Neural progenitor cell (in vitro differentiated cells): ENCODE results near the gene SRXN1. TPM values are rescaled to one million over a fixed set of nuclear protein-coding genes. Genes with fewer than 3 reads are reported as not detected.

ENCODE experiments used
- DNase-seq: peaks from one replicate; pipeline ENCODE4 v3.0.0-alpha.2; 2016; ENCODE audit warnings: low spot score
- H2AFZ ChIP-seq: fragments of 200-600 bp; sonication (generic); replicated peaks from 2 replicates; pipeline ENCODE4 v1.6.1; 2016; ENCODE audit warnings: antibody characterized with exemption
- H3F3A ChIP-seq: fragments of 200-600 bp; sonication (generic); 2 replicates; pipeline ENCODE4 v1.6.1; 2016; ENCODE audit warnings: antibody characterized with exemption, low read depth
- H3K27ac ChIP-seq: fragments of 200-600 bp; sonication (generic); 2 replicates; pipeline ENCODE4 v1.5.1; 2016; ENCODE audit warnings: mild to moderate bottlenecking
- H3K27me3 ChIP-seq: fragments of 200-600 bp; sonication (generic); 2 replicates; pipeline ENCODE4 v1.6.1; 2016; ENCODE audit warnings: mild to moderate bottlenecking, moderate library complexity
- H3K36me3 ChIP-seq: fragments of 200-600 bp; sonication (generic); 2 replicates; pipeline ENCODE4 v1.5.1; 2016
- H3K4me1 ChIP-seq: fragments of 200-600 bp; sonication (generic); 2 replicates; pipeline ENCODE4 v1.6.1; 2016; ENCODE audit warnings: mixed run types
- H3K4me2 ChIP-seq: fragments of 200-600 bp; sonication (generic); 2 replicates; pipeline ENCODE4 v1.6.1; 2016
- H3K4me3 ChIP-seq: fragments of 200-600 bp; sonication (generic); 2 replicates; pipeline ENCODE4 v1.5.1; 2016
- H3K79me2 ChIP-seq: fragments of 200-600 bp; sonication (generic); 2 replicates; pipeline ENCODE4 v1.6.1; 2016; ENCODE audit warnings: low read depth
- H3K9ac ChIP-seq: fragments of 200-600 bp; sonication (generic); 2 replicates; pipeline ENCODE4 v1.6.1; 2016
- H3K9me3 ChIP-seq: fragments of 200-600 bp; sonication (generic); 2 replicates; pipeline ENCODE4 v1.5.1; 2016; ENCODE audit warnings: low read depth
- H4K20me1 ChIP-seq: fragments of 200-600 bp; sonication (generic); 2 replicates; pipeline ENCODE4 v1.6.1; 2016; ENCODE audit warnings: low read depth
- H3K27ac Mint-ChIP-seq: 3 replicates; pipeline ENCODE4 v1.8.0; 2021; ENCODE audit warnings: mixed read lengths
- H3K27me3 Mint-ChIP-seq: 2 replicates; pipeline ENCODE4 v1.8.0; 2022; ENCODE audit warnings: low read depth, mild to moderate bottlenecking, inconsistent platforms, moderate library complexity, mixed read lengths; ENCODE audit not compliant: insufficient read depth
- H3K36me3 Mint-ChIP-seq: 3 replicates; pipeline ENCODE4 v1.8.0; 2021; ENCODE audit warnings: mixed read lengths
- H3K4me1 Mint-ChIP-seq: 3 replicates; pipeline ENCODE4 v1.8.0; 2021; ENCODE audit warnings: mixed read lengths
- H3K4me3 Mint-ChIP-seq: 3 replicates; pipeline ENCODE4 v1.8.0; 2021; ENCODE audit warnings: mild to moderate bottlenecking, moderate library complexity, mixed read lengths
- H3K9me3 Mint-ChIP-seq: 3 replicates; pipeline ENCODE4 v1.8.0; 2020; ENCODE audit warnings: mixed read lengths
- CTCF ChIP-seq: fragments of 200-600 bp; sonication (generic); IDR thresholded peaks from 2 replicates; pipeline ENCODE4 v1.5.1; 2017; ENCODE audit warnings: antibody characterized with exemption, mild to moderate bottlenecking
- EZH2 ChIP-seq: fragments of 200-600 bp; sonication (generic); IDR thresholded peaks from 2 replicates; pipeline ENCODE4 v1.6.1; 2017; ENCODE audit warnings: antibody characterized with exemption, mild to moderate bottlenecking, moderate library complexity
- EZH2phosphoT487 ChIP-seq: fragments of 200-600 bp; sonication (generic); IDR thresholded peaks from 2 replicates; pipeline ENCODE4 v1.6.1; 2017; ENCODE audit warnings: antibody characterized with exemption
- total RNA-seq: library from RNA; depleted of rRNA; stranded (reverse); fragments of >200 nt; gene quantifications from 2 replicates; pipeline ENCODE4 v1.2.3, GENCODE V29; 2015; ENCODE audit warnings: low replicate concordance

SRXN1 gene
- total RNA-seq, 1 donor from 2014 or later = 6.8 TPM

- H3K27ac Mint-ChIP-seq = no peak overlapping the region
These were observed 6.7 kb downstream of the SRXN1 start for GRCh38 chr20:646107-646867.

GRCh38 chr20:645318-646106, 7.5 kb downstream of the SRXN1 start:
- Mint-ChIP-seq H3K9me3 (peaks cover 6% of the 10 kb centered on the region), H3K27me3 (peaks cover 9% of the 10 kb centered on the region), H3K27ac (peak overlapping the region; percentile 63), H3K4me1 (peaks cover 11% of the 10 kb centered on the region), H3K36me3 (peaks cover 6% of the 10 kb centered on the region), H3K4me3 (no peak overlapping the region)
- Histone ChIP-seq H3K36me3 (no peaks in the 10 kb centered on the region), H3K27ac (no peak overlapping the region), H3F3A (peaks cover 28% of the 10 kb centered on the region), H3K4me2 (no peak overlapping the region), H3K4me3 (no peak overlapping the region), H2AFZ (no peak overlapping the region), H3K79me2 (no peaks in the 10 kb centered on the region), H3K9ac (no peak overlapping the region), H3K27me3 (no peaks in the 10 kb centered on the region), H4K20me1 (peaks cover 7% of the 10 kb centered on the region), H3K4me1 (no peaks in the 10 kb centered on the region), H3K9me3 (no peaks in the 10 kb centered on the region)
- peak; percentile 86 for DNase-seq
- no peak for TF ChIP-seq EZH2
- TF ChIP-seq CTCF = peak; percentile 92

More at GRCh38 chr20:646107-646867, 6.7 kb downstream of the SRXN1 start:
- no peaks in the 10 kb centered on the region for H3K4me1 ChIP-seq
- H4K20me1 ChIP-seq = peaks cover 7% of the 10 kb centered on the region
- no peaks in the 10 kb centered on the region for H3K27me3 ChIP-seq
- Mint-ChIP-seq H3K4me3 (no peak overlapping the region), H3K36me3 (peaks cover 6% of the 10 kb centered on the region), H3K4me1 (peaks cover 8% of the 10 kb centered on the region), H3K9me3 (peaks cover 3% of the 10 kb centered on the region), H3K27me3 (peaks cover 7% of the 10 kb centered on the region)
- H3K79me2 ChIP-seq = no peaks in the 10 kb centered on the region
- no peak for DNase-seq
- no peak overlapping the region for H3K4me3 ChIP-seq
- H3K9ac ChIP-seq = no peak overlapping the region
- H3F3A ChIP-seq = peaks cover 21% of the 10 kb centered on the region
- TF ChIP-seq EZH2phosphoT487 (no peak), EZH2 (no peak), CTCF (no peak)
- no peaks in the 10 kb centered on the region for H3K36me3 ChIP-seq
- no peak overlapping the region for H3K4me2 ChIP-seq
- no peak overlapping the region for H2AFZ ChIP-seq
- H3K27ac ChIP-seq = no peak overlapping the region
- H3K9me3 ChIP-seq = no peaks in the 10 kb centered on the region

- H3K27me3 Mint-ChIP-seq = peaks cover 9% of the 10 kb centered on the region
- H3K27me3 ChIP-seq = no peaks in the 10 kb centered on the region
- H4K20me1 ChIP-seq = peaks cover 7% of the 10 kb centered on the region
- H3K9ac ChIP-seq = no peak overlapping the region
- peaks cover 6% of the 10 kb centered on the region for H3K9me3 Mint-ChIP-seq
- no peak overlapping the region for H2AFZ ChIP-seq
- no peak for TF ChIP-seq EZH2
- TF ChIP-seq EZH2phosphoT487 = no peak
- TF ChIP-seq CTCF = no peak
- no peak for DNase-seq
- H3K36me3 ChIP-seq = no peaks in the 10 kb centered on the region
- peaks cover 11% of the 10 kb centered on the region for H3K4me1 Mint-ChIP-seq
- no peaks in the 10 kb centered on the region for H3K4me1 ChIP-seq
- no peak overlapping the region for H3K4me3 Mint-ChIP-seq
- no peak overlapping the region for H3K27ac ChIP-seq
- peaks cover 6% of the 10 kb centered on the region for H3K36me3 Mint-ChIP-seq
- no peaks in the 10 kb centered on the region for H3K9me3 ChIP-seq
- H3K27ac Mint-ChIP-seq = no peak overlapping the region
- peaks cover 31% of the 10 kb centered on the region for H3F3A ChIP-seq
- H3K4me3 ChIP-seq = no peak overlapping the region
- no peaks in the 10 kb centered on the region for H3K79me2 ChIP-seq
- H3K4me2 ChIP-seq = no peak overlapping the region
These were observed 8.2 kb downstream of the SRXN1 start for GRCh38 chr20:644692-645317.
